Measurements from ENCODE around the gene FETUB. TPM values are rescaled to one million over a fixed set of nuclear protein-coding genes. Genes with fewer than 3 reads are reported as not detected.

Gene FETUB
- total and polyA plus RNA-seq, 2 of the 8 experiments (the other 6 are each of a cell fraction or from before 2014, with no cell fraction given): 0.15 TPM; not detected in 1

- H4K8ac ChIP-seq (ENCODE audit: extremely low read depth, insufficient read depth, low read length): no peak within 1 kb of the TSS; the same call in 1 of the 2 replicates
- no peak within 1 kb of the TSS for H3K23ac ChIP-seq (ENCODE audit: insufficient read length)
- H3K79me1 ChIP-seq (ENCODE audit: low read depth, low read length): no peaks in the 10 kb centered on the region
- peaks cover 0 to 7% (median 6%) of the 10 kb centered on the region in 4 experiments; a peak in 6 of 7 replicates for H3K4me1 ChIP-seq (replicated peaks in 1 of 4; ENCODE audit: control insufficient read depth in 3 of 4, insufficient read depth in 4 of 4, low read length in 3 of 4)
- H3K56ac ChIP-seq (replicated peaks; ENCODE audit: insufficient read length, low read depth, low read length): no peak within 1 kb of the TSS
- no peak within 1 kb of the TSS for H3K4me3 ChIP-seq (ENCODE audit: extremely low read depth in 1 of 4, insufficient read depth in 2 of 4, low read depth in 3 of 4, low read length in 4 of 4)
- no peak within 1 kb of the TSS for H3K4me2 ChIP-seq (ENCODE audit: insufficient read depth in 1 of 2, low read depth in 2 of 2, low read length in 2 of 2)
- no peak within 1 kb of the TSS for H2BK120ac ChIP-seq (replicated peaks; ENCODE audit: low read depth, low read length)
- no peak within 1 kb of the TSS for H3K4ac ChIP-seq (replicated peaks; ENCODE audit: insufficient read length, low read depth, low read length)
- no peaks in the 10 kb centered on the region for H3K36me3 ChIP-seq (ENCODE audit: control insufficient read depth in 2 of 4, insufficient read depth in 4 of 4, low read length in 3 of 4)
- 0 out of 2 replicates have a peak within 1 kb of the TSS, but pooled peaks have one; percentile 14 for H2BK15ac ChIP-seq (ENCODE audit: low read length)
- no peak within 1 kb of the TSS for H3K27ac ChIP-seq (ENCODE audit: low read depth, low read length)
- ChIA-PET POLR2A (ENCODE audit: partially characterized antibody) (interaction anchor here (1.7 to 6.2 kb wide), 2 partner anchors 172 to 178 kb away, joined by 4 to 87 read pairs; partner anchors contain the start of gene EIF4A2), CTCF (ENCODE audit: partially characterized antibody) (interaction anchor here (1.0 to 12.9 kb wide), 9 partner anchors 12 to 155 kb away, joined by 3 to 333 read pairs (median 35); no protein-coding TSS in a partner anchor)
- no peak within 1 kb of the TSS for H3K14ac ChIP-seq (ENCODE audit: insufficient read length)
- H3K9ac ChIP-seq (replicated peaks in 1 of 4; ENCODE audit: extremely low read depth in 1 of 4, low read depth in 3 of 4, low read length in 3 of 4): no peak within 1 kb of the TSS
- H2BK12ac ChIP-seq (ENCODE audit: low read depth, low read length): no peak within 1 kb of the TSS; the same call in 1 of the 2 replicates
- no peaks in the 10 kb centered on the region for H4K20me1 ChIP-seq (replicated peaks in 1 of 2; ENCODE audit: control insufficient read depth in 1 of 2, insufficient read depth in 2 of 2, low read length in 2 of 2)
- H2AFZ ChIP-seq (ENCODE audit: low read length): no peak within 1 kb of the TSS
- H2AK5ac ChIP-seq (ENCODE audit: low read depth, low read length): no peak within 1 kb of the TSS
- H3K18ac ChIP-seq (ENCODE audit: extremely low read depth, low read length): no peak within 1 kb of the TSS
- no peak within 1 kb of the TSS for H4K5ac ChIP-seq (ENCODE audit: insufficient read length, low read depth, low read length)
- no peaks in the 10 kb centered on the region for H3K23me2 ChIP-seq (ENCODE audit: low read depth, low read length)
- H4K91ac ChIP-seq (replicated peaks; ENCODE audit: insufficient read length, low read length): no peak within 1 kb of the TSS
- FAIRE-seq (no peak), DNase-seq (ENCODE audit: low read depth in 1 of 2, low spot score in 2 of 2) (no peak)
- no peaks in the 10 kb centered on the region for H3K9me3 ChIP-seq (ENCODE audit: insufficient read depth in 2 of 2, low read depth in 1 of 2, low read length in 1 of 2)
- no peak within 1 kb of the TSS for H2BK5ac ChIP-seq (ENCODE audit: low read depth, low read length)
- 82% methylated on average over 7 of the region's 7 CpGs; no CpG with 5 or more reads in 1 of the 2 experiments for WGBS, 2 experiments (ENCODE audit: extremely low coverage in 1 of 2, insufficient coverage in 1 of 2, insufficient read length in 1 of 2, insufficient replicate concordance in 2 of 2, low coverage in 1 of 2, low lambda C conversion rate in 2 of 2, missing lambda C conversion rate in 1 of 2)
- no peak within 1 kb of the TSS for H2BK20ac ChIP-seq (ENCODE audit: low read length)
- H3K27me3 ChIP-seq (replicated peaks in 1 of 4; ENCODE audit: control insufficient read depth in 3 of 4, extremely low read depth in 1 of 4, insufficient read depth in 3 of 4, low read length in 3 of 4): no peaks in the 10 kb centered on the region
- H3K79me2 ChIP-seq (ENCODE audit: control insufficient read depth in 1 of 2, insufficient read depth in 2 of 2, low read length in 2 of 2): no peaks in the 10 kb centered on the region
- TF ChIP-seq POLR2AphosphoS5 (IDR thresholded peaks at IDR 0.05; ENCODE audit: low read depth, low read length) (no peak), CEBPB (IDR thresholded peaks at IDR 0.05; ENCODE audit: low read depth, low read length) (no peak), GABPA (IDR thresholded peaks at IDR 0.05; ENCODE audit: borderline replicate concordance, insufficient read depth, low read length) (no peak), RBBP5 (IDR thresholded peaks at IDR 0.05; ENCODE audit: borderline replicate concordance, low read depth, low read length) (no peak), SRF (IDR thresholded peaks at IDR 0.05; ENCODE audit: low read depth, low read length) (no peak), TAF1 (IDR thresholded peaks at IDR 0.05; ENCODE audit: low read depth, low read length) (no peak), SP1 (IDR thresholded peaks at IDR 0.05; ENCODE audit: low read depth, low read length) (no peak), CHD2 (IDR thresholded peaks at IDR 0.05; ENCODE audit: low read length) (no peak), CBX5 (IDR thresholded peaks at IDR 0.05; ENCODE audit: low read depth, low read length) (no peak), KDM4A (IDR thresholded peaks at IDR 0.05; ENCODE audit: low read depth, low read length, severe bottlenecking) (no peak)
- TF ChIP-seq, protein P1, sequence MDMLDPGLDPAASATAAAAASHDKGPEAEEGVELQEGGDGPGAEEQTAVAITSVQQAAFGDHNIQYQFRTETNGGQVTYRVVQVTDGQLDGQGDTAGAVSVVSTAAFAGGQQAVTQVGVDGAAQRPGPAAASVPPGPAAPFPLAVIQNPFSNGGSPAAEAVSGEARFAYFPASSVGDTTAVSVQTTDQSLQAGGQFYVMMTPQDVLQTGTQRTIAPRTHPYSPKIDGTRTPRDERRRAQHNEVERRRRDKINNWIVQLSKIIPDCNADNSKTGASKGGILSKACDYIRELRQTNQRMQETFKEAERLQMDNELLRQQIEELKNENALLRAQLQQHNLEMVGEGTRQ (IDR thresholded peaks at IDR 0.05; ENCODE audit: low read length): no peak
Observed at GRCh38 chr3:186612721-186613636, 27.2 kb upstream of the FETUB start, which contains the start of gene AHSG. TSS of gene AHSG (plus strand) at chr3:186613060. CDS start at chr3:186613142, 82 bp downstream.
